Keratinocyte (primary cell): ENCODE measurements around the gene AFM.

Experiments used
- EZH2 ChIP-seq: IDR thresholded peaks from one replicate; pipeline ENCODE4 v1.6.1; 2012; ENCODE audit warnings: inconsistent platforms, mild to moderate bottlenecking, low read length, moderate library complexity
- TF ChIP-seq, protein P1 (sequence below), 3 experiments: IDR thresholded peaks in 1 of 3; conservative IDR thresholded peaks in 1 of 3; optimal IDR thresholded peaks in 1 of 3; 2 replicates in 2 of 3; 3 replicates in 1 of 3; pipeline versions ENCODE3 to v1.5.1; 2011; ENCODE audit warnings: low read length in 3 of 3, mild to moderate bottlenecking in 3 of 3, moderate library complexity in 2 of 3, control low read depth in 1 of 3, inconsistent platforms in 1 of 3; ENCODE audit not compliant: insufficient read depth in 2 of 3; ENCODE audit errors: extremely low read depth in 1 of 3

DNA sequence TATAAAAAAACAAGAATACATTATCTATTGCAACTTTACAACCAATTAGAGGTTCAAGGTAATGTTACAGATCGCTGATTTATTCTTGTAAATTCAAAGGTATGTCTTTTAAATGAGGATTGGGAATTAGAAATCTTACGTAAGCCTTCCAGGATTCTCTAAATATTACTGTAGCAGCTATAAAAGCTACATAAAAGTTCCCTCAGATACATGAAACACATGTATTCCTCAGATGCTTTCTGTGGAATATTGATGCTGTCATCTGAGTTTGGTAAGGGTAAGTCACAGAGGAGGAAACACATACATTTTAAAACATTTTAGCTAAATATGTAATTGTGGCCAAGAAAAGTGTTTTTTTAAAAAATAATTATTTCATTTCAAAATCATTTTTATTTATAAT, 42.1 kb upstream of the AFM start:
- TF ChIP-seq, protein P1, sequence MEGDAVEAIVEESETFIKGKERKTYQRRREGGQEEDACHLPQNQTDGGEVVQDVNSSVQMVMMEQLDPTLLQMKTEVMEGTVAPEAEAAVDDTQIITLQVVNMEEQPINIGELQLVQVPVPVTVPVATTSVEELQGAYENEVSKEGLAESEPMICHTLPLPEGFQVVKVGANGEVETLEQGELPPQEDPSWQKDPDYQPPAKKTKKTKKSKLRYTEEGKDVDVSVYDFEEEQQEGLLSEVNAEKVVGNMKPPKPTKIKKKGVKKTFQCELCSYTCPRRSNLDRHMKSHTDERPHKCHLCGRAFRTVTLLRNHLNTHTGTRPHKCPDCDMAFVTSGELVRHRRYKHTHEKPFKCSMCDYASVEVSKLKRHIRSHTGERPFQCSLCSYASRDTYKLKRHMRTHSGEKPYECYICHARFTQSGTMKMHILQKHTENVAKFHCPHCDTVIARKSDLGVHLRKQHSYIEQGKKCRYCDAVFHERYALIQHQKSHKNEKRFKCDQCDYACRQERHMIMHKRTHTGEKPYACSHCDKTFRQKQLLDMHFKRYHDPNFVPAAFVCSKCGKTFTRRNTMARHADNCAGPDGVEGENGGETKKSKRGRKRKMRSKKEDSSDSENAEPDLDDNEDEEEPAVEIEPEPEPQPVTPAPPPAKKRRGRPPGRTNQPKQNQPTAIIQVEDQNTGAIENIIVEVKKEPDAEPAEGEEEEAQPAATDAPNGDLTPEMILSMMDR (optimal IDR thresholded peaks at IDR 0.05 in 1 of 3, IDR thresholded peaks at IDR 0.05 in 1 of 3, conservative IDR thresholded peaks at IDR 0.05 in 1 of 3; ENCODE audit: extremely low read depth in 1 of 3, insufficient read depth in 2 of 3, low read length in 3 of 3), result no peak
- no peak for TF ChIP-seq EZH2
